Neural cell (in vitro differentiated cells): ENCODE measurements around the gene XPNPEP2.

Experiments used
- CTCF ChIP-seq: fragments of 450-650 bp; IDR thresholded peaks from 2 replicates; pipeline ENCODE4 v1.5.1; 2014; ENCODE audit warnings: antibody characterized with exemption, mild to moderate bottlenecking, moderate library complexity; ENCODE audit not compliant: poor library complexity, severe bottlenecking
- EP300 ChIP-seq: fragments of 450-650 bp; conservative IDR thresholded peaks from 2 replicates; pipeline ENCODE4 v1.6.1; 2014; ENCODE audit warnings: antibody characterized with exemption, mild to moderate bottlenecking, moderate library complexity; ENCODE audit not compliant: poor library complexity, severe bottlenecking
- EZH2 ChIP-seq: fragments of 200-600, 300-800 bp; shearing (Covaris generic), sonication (generic); IDR thresholded peaks from 2 replicates; pipeline ENCODE4 v1.6.1; 2014; ENCODE audit warnings: antibody characterized with exemption, low read length, borderline replicate concordance, mild to moderate bottlenecking; ENCODE audit not compliant: insufficient read depth, poor library complexity, severe bottlenecking
- POLR2AphosphoS5 ChIP-seq: IDR thresholded peaks from 2 replicates; pipeline ENCODE4 v1.6.1; 2012
- RAD21 ChIP-seq: fragments of 450-650 bp; conservative IDR thresholded peaks from 2 replicates; pipeline ENCODE4 v1.6.1; 2014; ENCODE audit warnings: antibody characterized with exemption, mild to moderate bottlenecking, moderate library complexity

GRCh38 chrX:129784371-129784770, 45.6 kb downstream of the XPNPEP2 start:
- TF ChIP-seq POLR2AphosphoS5 (no peak), RAD21 (no peak), EZH2 (no peak), CTCF (no peak), EP300 (no peak)
